Measurements from ENCODE around the gene SNAPC1.
"Not testable (repeated sequence)": the region's sequence is repeated elsewhere in the genome, so short reads cannot be mapped to it uniquely, and the experiment has no call there.

SNAPC1 gene

GRCh38 chr14:61750708-61751474 lies 11.3 kb upstream of the SNAPC1 start:
- DNase-seq: peak; percentile 90

GRCh38 chr14:61751475-61751989 lies 10.7 kb upstream of the SNAPC1 start:
- DNase-seq: no peak

GRCh38 chr14:61752626-61753025 lies 9.6 kb upstream of the SNAPC1 start:
- no peak for DNase-seq

GRCh38 chr14:61753631-61754030 lies 8.6 kb upstream of the SNAPC1 start:
- DNase-seq: no peak

- no peak for DNase-seq
These were observed 7.4 kb upstream of the SNAPC1 start for GRCh38 chr14:61754627-61755381.

GRCh38 chr14:61755382-61755742 lies 6.9 kb upstream of the SNAPC1 start:
- not testable (repeated sequence) for DNase-seq

GRCh38 chr14:61756135-61756534 lies 6.1 kb upstream of the SNAPC1 start:
- DNase-seq: no peak

- no peak for DNase-seq
These were observed 2.3 kb upstream of the SNAPC1 start for GRCh38 chr14:61759878-61760277.

- DNase-seq: no peak
These were observed 663 bp upstream of the SNAPC1 start for GRCh38 chr14:61761557-61761956.

GRCh38 chr14:61764342-61765122 lies 2.3 kb downstream of the SNAPC1 start:
- DNase-seq: no peak

- no peak for DNase-seq
These were observed 3.2 kb downstream of the SNAPC1 start for GRCh38 chr14:61765225-61765943.

GRCh38 chr14:61766151-61766550 lies 3.9 kb downstream of the SNAPC1 start:
- DNase-seq: no peak

- DNase-seq: no peak
These were observed 6.0 kb downstream of the SNAPC1 start for GRCh38 chr14:61768240-61768639.

- DNase-seq: no peak
These were observed 7.7 kb downstream of the SNAPC1 start for GRCh38 chr14:61769893-61770292.

- no peak for DNase-seq
These were observed 12.6 kb downstream of the SNAPC1 start for GRCh38 chr14:61774861-61775260.

- DNase-seq: peak; percentile 14
These were observed 17.9 kb downstream of the SNAPC1 start for GRCh38 chr14:61780125-61780524.

- no peak for DNase-seq
These were observed 35.1 kb downstream of the SNAPC1 start for GRCh38 chr14:61797309-61797708.

- DNase-seq: no peak
These were observed 39.9 kb downstream of the SNAPC1 start for GRCh38 chr14:61802010-61802568.

- no peak for DNase-seq
These were observed 41.5 kb downstream of the SNAPC1 start for GRCh38 chr14:61803755-61804154.

- DNase-seq: no peak
These were observed 43.2 kb downstream of the SNAPC1 start for GRCh38 chr14:61805451-61805850.

- DNase-seq: no peak
These were observed 49.7 kb downstream of the SNAPC1 start for GRCh38 chr14:61811882-61812346.

Data from stimulated activated CD4-positive, alpha-beta T cell treated with anti-CD3 and anti-CD28 coated beads, Interleukin-15, amount 100 ng/mL, for 24 hours (primary cell).